Epithelial cell of esophagus (primary cell): ENCODE results near the gene LRIG2.
"Not testable (repeated sequence)": the region's sequence is repeated elsewhere in the genome, so short reads cannot be mapped to it uniquely, and the experiment has no call there.

Experiments
- DNase-seq: peaks from one replicate; pipeline ENCODE4 v3.0.0; 2010; ENCODE audit warnings: low read depth
- H3K4me3 ChIP-seq: 2 replicates; pipeline ENCODE4 v1.5.1; 2011; ENCODE audit warnings: mild to moderate bottlenecking, low read length, control low read depth
- CTCF ChIP-seq: IDR thresholded peaks from 2 replicates; pipeline ENCODE4 v1.5.1; 2011; ENCODE audit warnings: low read depth, mild to moderate bottlenecking, low read length, control low read depth, inconsistent platforms; ENCODE audit not compliant: insufficient read depth; ENCODE audit errors: missing control alignments

Gene LRIG2

GRCh38 chr1:113072757-113073478 is at the start of gene LRIG2:
TSS of gene LRIG2 (plus strand) at chr1:113073198. CDS start at chr1:113073407, 209 bp downstream.
- peak; percentile 99 for DNase-seq
- H3K4me3 ChIP-seq = peak within 1 kb of the TSS; percentile 97
- peak; percentile 78 for TF ChIP-seq CTCF

- DNase-seq, H3K4me3 ChIP-seq: not testable (repeated sequence)
These were observed 49.7 kb upstream of the LRIG2 start for GRCh38 chr1:113023316-113023715.

GRCh38 chr1:113027007-113027406 is 46.0 kb upstream of the LRIG2 start:
- H3K4me3 ChIP-seq = no peak overlapping the region
- DNase-seq = no peak
- TF ChIP-seq CTCF = no peak

- H3K4me3 ChIP-seq = no peak overlapping the region
- no peak for DNase-seq
- TF ChIP-seq CTCF = no peak
These were observed 45.5 kb upstream of the LRIG2 start for GRCh38 chr1:113027449-113027848.

GRCh38 chr1:113029822-113030221 is 43.2 kb upstream of the LRIG2 start:
- no peak for TF ChIP-seq CTCF
- H3K4me3 ChIP-seq = no peak overlapping the region
- no peak for DNase-seq

GRCh38 chr1:113031171-113031933 is 41.6 kb upstream of the LRIG2 start:
- no peak overlapping the region for H3K4me3 ChIP-seq
- no peak for DNase-seq
- TF ChIP-seq CTCF = no peak

GRCh38 chr1:113035086-113035485 is 37.9 kb upstream of the LRIG2 start:
- peak; percentile 100 for DNase-seq
- no peak overlapping the region for H3K4me3 ChIP-seq
- TF ChIP-seq CTCF = no peak
